Stomach (tissue), 19 donors: ENCODE data around the gene ARID2. TPM values are rescaled to one million over a fixed set of nuclear protein-coding genes. Genes with fewer than 3 reads are reported as not detected.

Source experiments
- DNase-seq, 2 donors: peaks; one replicate each; pipeline versions ENCODE4 v3.0.0 to v3.0.0-alpha.2; 2013 to 2019
- H3K27ac ChIP-seq, 5 donors: fragments of 200-600 bp in 4 of 5; sonication (generic) in 4 of 5; one replicate each; pipeline ENCODE4 v1.5.1; 2013 to 2019; ENCODE audit warnings: mild to moderate bottlenecking in 1 of 5, moderate library complexity in 1 of 5
- H3K27me3 ChIP-seq, 3 donors: fragments of 200-600 bp; sonication (generic); one replicate each; pipeline ENCODE4 v1.5.1; 2017 to 2019; ENCODE audit warnings: mixed run types in 1 of 3
- H3K36me3 ChIP-seq, 4 donors: fragments of 200-600 bp; sonication (generic); 1 replicate in 3 of 4; 2 replicates in 1 of 4; pipeline ENCODE4 v1.5.1; 2016 to 2019
- H3K4me1 ChIP-seq, 4 donors: fragments of 200-600 bp; sonication (generic); one replicate each; pipeline ENCODE4 v1.5.1; 2016 to 2019
- H3K4me3 ChIP-seq, 4 donors: fragments of 200-600 bp; sonication (generic) in 3 of 4; one replicate each; pipeline ENCODE4 v1.5.1; 2016 to 2019; ENCODE audit warnings: mild to moderate bottlenecking in 1 of 4
- H3K9me3 ChIP-seq, 4 donors: fragments of 200-600 bp; sonication (generic); one replicate each; pipeline ENCODE4 v1.5.1; 2016 to 2019
- EP300 ChIP-seq: sonication (generic); formaldehyde crosslinking; IDR thresholded peaks from one replicate; pipeline ENCODE4 v1.6.1; 2017; ENCODE audit warnings: antibody characterized with exemption
- POLR2A ChIP-seq, 4 donors: fragments of 450-650 bp; IDR thresholded peaks; one replicate each; pipeline ENCODE4 v1.6.1; 2016; ENCODE audit warnings: antibody characterized with exemption in 4 of 4, control low read depth in 2 of 4, mild to moderate bottlenecking in 1 of 4, moderate library complexity in 1 of 4
- POLR2AphosphoS5 ChIP-seq, 3 donors: sonication (generic); formaldehyde crosslinking; IDR thresholded peaks; one replicate each; pipeline ENCODE4 v1.6.1; 2016; ENCODE audit warnings: antibody characterized with exemption in 3 of 3
- WGBS, 5 donors: extraction: QIAGEN DNeasy Blood & Tissue Kit in 3 of 5; methylation state at CpG; one replicate each; pipeline versions ENCODE4 v1.1.5 to v1.1.7; 2013 to 2018; 5-methylcytosine and 5-hydroxymethylcytosine counted together
- intact Hi-C: fragments of 100-400 bp; cut with DNase I; formaldehyde crosslinking; loops from one replicate; pipeline ENCODE4 v1.15.1; 2023; ENCODE audit warnings: low total_unique reads
- long read RNA-seq, 10 donors: transcript quantifications; one replicate each; lab custom pipeline, GENCODE V29; 2026
- polyA plus RNA-seq, 3 donors: library from polyadenylated mRNA; stranded (reverse); fragments of 200-250 nt; gene quantifications; one replicate each; pipeline ENCODE4 v1.2.3, GENCODE V29; 2013
- total RNA-seq, 5 donors: library from RNA; depleted of rRNA; stranded (reverse); fragments of >200 nt; gene quantifications; one replicate each; pipeline versions ENCODE4 v1.1.0 to v1.2.3, GENCODE V29; 2014 to 2016
- TF ChIP-seq, protein P1 (sequence below), 7 experiments: fragments of 450-650 bp in 4 of 7; fragments of 200-600 bp in 3 of 7; sonication (generic) in 3 of 7; IDR thresholded peaks; one replicate each; pipeline ENCODE4 v1.5.1; 2016 to 2019; ENCODE audit warnings: antibody characterized with exemption in 7 of 7, control low read depth in 2 of 7, mild to moderate bottlenecking in 1 of 7
- donor health status: healthy with polysubstance abuse.
- donor health status: Bipolar disorder and iron deficiency.
- donor health status: healthy.

The ARID2 gene
- total RNA-seq (10 to 100 TPM in 4 of 5 donors, 1 to 10 TPM in 1; 2.6 to 80.4 (median 28.5) TPM), polyA plus RNA-seq (1 to 10 TPM; 2.8 to 5.6 (median 4.1) TPM)
- long read RNA-seq, donor 1: 0 reads
- long read RNA-seq, donor 2: 0 reads
- long read RNA-seq, donor 3: 0 reads
- long read RNA-seq, donor 4: 0 reads
- long read RNA-seq, donor 5, partial matches to known transcripts: 18 of 18 reads
- long read RNA-seq, donor 5, other reads (novel, unspliced or antisense): 0 of 18 reads
- long read RNA-seq, donor 6: 0 reads
- long read RNA-seq, donor 7: 0 reads
- long read RNA-seq, donor 8, partial matches to known transcripts: 6 of 7 reads
- long read RNA-seq, donor 8, other reads (novel, unspliced or antisense): 0 of 7 reads
- long read RNA-seq, donor 9, partial matches to known transcripts: 7 of 7 reads
- long read RNA-seq, donor 9, other reads (novel, unspliced or antisense): 0 of 7 reads
- long read RNA-seq, donor 10: 0 reads

GRCh38 chr12:45729233-45730083 lies at the start of gene ARID2:
TSS of gene ARID2 (plus strand) at chr12:45729706. CDS start at chr12:45729837, 131 bp downstream.
- no peaks in the 10 kb centered on the region for H3K36me3 ChIP-seq
- H3K9me3 ChIP-seq: no peaks in the 10 kb centered on the region
- TF ChIP-seq EP300: no peak
- no peak for TF ChIP-seq POLR2A (IDR thresholded peaks at IDR 0.05)
- peak in 1 of 3 donors; percentile 53 for TF ChIP-seq POLR2AphosphoS5 (IDR thresholded peaks at IDR 0.05)
- peak within 1 kb of the TSS; percentile 72 to 86 (median 84) for H3K4me3 ChIP-seq
- intact Hi-C loops: no loop called here
- 0 to 1% (median 1%) methylated on average over 46 to 85 of the region's 88 CpGs for WGBS, 5 donors
- peak within 1 kb of the TSS; percentile 99 to 100 (median 100) for H3K27ac ChIP-seq
- no peaks in the 10 kb centered on the region for H3K27me3 ChIP-seq
- H3K4me1 ChIP-seq: peaks cover 29 to 53% (median 41%) of the 10 kb centered on the region in 4 donors
- DNase-seq: peak; percentile 67 to 88

DNA sequence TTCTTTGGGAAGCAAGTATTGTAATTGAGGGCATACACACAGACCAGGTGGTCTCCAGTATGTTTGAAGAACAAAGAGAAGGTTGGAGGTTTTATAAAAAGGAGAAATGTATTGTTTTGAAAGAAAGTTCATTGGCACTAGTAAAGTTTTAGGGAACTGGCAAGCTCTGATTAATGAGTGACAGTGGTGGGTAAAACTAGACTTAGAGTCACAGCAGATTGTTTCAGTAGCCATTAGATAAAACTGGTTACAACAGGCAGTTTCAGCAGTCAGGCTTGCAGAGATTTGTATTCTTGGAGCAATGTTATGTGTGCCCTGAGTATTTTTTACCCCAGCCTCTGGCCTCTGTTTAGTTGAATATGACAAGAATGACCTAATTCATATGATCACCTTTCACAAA lies 49.1 kb upstream of the ARID2 start:
- Histone ChIP-seq H3K27ac (no peak overlapping the region), H3K4me1 (no peaks in the 10 kb centered on the region), H3K4me3 (no peak overlapping the region), H3K36me3 (no peaks in the 10 kb centered on the region), H3K27me3 (no peaks in the 10 kb centered on the region), H3K9me3 (no peaks in the 10 kb centered on the region)
- DNase-seq: no peak
- intact Hi-C loops: no loop called here
- TF ChIP-seq POLR2AphosphoS5 (IDR thresholded peaks at IDR 0.05): no peak
- no peak for TF ChIP-seq POLR2A (IDR thresholded peaks at IDR 0.05)
- no peak for TF ChIP-seq EP300
- TF ChIP-seq, protein P1, sequence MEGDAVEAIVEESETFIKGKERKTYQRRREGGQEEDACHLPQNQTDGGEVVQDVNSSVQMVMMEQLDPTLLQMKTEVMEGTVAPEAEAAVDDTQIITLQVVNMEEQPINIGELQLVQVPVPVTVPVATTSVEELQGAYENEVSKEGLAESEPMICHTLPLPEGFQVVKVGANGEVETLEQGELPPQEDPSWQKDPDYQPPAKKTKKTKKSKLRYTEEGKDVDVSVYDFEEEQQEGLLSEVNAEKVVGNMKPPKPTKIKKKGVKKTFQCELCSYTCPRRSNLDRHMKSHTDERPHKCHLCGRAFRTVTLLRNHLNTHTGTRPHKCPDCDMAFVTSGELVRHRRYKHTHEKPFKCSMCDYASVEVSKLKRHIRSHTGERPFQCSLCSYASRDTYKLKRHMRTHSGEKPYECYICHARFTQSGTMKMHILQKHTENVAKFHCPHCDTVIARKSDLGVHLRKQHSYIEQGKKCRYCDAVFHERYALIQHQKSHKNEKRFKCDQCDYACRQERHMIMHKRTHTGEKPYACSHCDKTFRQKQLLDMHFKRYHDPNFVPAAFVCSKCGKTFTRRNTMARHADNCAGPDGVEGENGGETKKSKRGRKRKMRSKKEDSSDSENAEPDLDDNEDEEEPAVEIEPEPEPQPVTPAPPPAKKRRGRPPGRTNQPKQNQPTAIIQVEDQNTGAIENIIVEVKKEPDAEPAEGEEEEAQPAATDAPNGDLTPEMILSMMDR (IDR thresholded peaks at IDR 0.05): no peak

GRCh38 chr12:45681465-45681864 lies 48.0 kb upstream of the ARID2 start:
- Histone ChIP-seq H3K9me3 (no peaks in the 10 kb centered on the region), H3K4me1 (no peaks in the 10 kb centered on the region), H3K27ac (no peak overlapping the region), H3K27me3 (no peaks in the 10 kb centered on the region), H3K4me3 (no peak overlapping the region), H3K36me3 (no peaks in the 10 kb centered on the region)
- intact Hi-C loops: no loop called here
- TF ChIP-seq, protein P1 (IDR thresholded peaks at IDR 0.05): no peak
- no peak for TF ChIP-seq POLR2A (IDR thresholded peaks at IDR 0.05)
- TF ChIP-seq EP300: no peak
- TF ChIP-seq POLR2AphosphoS5 (IDR thresholded peaks at IDR 0.05): no peak
- DNase-seq: no peak

GRCh38 chr12:45685680-45686079 lies 43.8 kb upstream of the ARID2 start:
- Histone ChIP-seq H3K36me3 (no peaks in the 10 kb centered on the region), H3K27ac (no peak overlapping the region), H3K4me1 (no peaks in the 10 kb centered on the region), H3K27me3 (no peaks in the 10 kb centered on the region), H3K4me3 (no peak overlapping the region), H3K9me3 (no peaks in the 10 kb centered on the region)
- intact Hi-C loops: no loop called here
- 74 to 89% (median 80%) methylated on average over 1 of the region's 1 CpG for WGBS, 5 donors
- TF ChIP-seq, protein P1 (IDR thresholded peaks at IDR 0.05): no peak
- TF ChIP-seq EP300 (no peak), POLR2A (IDR thresholded peaks at IDR 0.05) (no peak), POLR2AphosphoS5 (IDR thresholded peaks at IDR 0.05) (no peak)
- no peak for DNase-seq
